Measurements from ENCODE around the gene TECTB. TPM values are rescaled to one million over a fixed set of nuclear protein-coding genes. Genes with fewer than 3 reads are reported as not detected.

Gene TECTB
- polyA plus RNA-seq, 5 donors = not detected

GRCh38 chr10:112274831-112275230, 8.4 kb upstream of the TECTB start:
- no peak for DNase-seq

- DNase-seq = no peak
Observed at GRCh38 chr10:112275512-112276245, 7.5 kb upstream of the TECTB start.

GRCh38 chr10:112278871-112279270, 4.3 kb upstream of the TECTB start:
- no peak for DNase-seq

DNA sequence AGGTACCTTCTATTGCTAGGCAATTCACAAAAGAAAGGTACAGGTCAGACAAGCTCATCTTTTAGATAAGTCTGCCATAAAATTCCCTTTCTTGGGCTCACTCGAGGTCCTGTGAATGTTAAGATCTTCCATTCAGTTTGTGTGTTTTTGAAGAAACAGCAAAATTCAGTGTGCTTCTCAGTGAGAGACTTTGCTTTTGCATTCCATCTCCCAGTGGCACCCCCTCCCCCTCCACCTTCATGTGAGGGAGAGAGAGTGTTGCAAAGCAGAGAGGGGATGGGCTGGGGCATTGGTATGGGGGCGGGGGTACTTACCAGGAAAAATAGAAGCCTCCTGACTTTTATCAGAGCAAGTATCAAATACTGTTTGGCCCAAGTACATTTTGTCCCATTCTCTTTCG, 3.8 kb upstream of the TECTB start:
- peak in 1 of 2 donors; percentile 3 for DNase-seq

- no peak for DNase-seq
Observed at GRCh38 chr10:112280205-112280921, 2.8 kb upstream of the TECTB start.

GRCh38 chr10:112282086-112282485, 1.1 kb upstream of the TECTB start:
- DNase-seq = no peak

GRCh38 chr10:112286837-112287818, 3.9 kb downstream of the TECTB start:
- DNase-seq = peak; percentile 29 to 48

GRCh38 chr10:112287844-112288243, 4.6 kb downstream of the TECTB start:
- DNase-seq = no peak

DNA sequence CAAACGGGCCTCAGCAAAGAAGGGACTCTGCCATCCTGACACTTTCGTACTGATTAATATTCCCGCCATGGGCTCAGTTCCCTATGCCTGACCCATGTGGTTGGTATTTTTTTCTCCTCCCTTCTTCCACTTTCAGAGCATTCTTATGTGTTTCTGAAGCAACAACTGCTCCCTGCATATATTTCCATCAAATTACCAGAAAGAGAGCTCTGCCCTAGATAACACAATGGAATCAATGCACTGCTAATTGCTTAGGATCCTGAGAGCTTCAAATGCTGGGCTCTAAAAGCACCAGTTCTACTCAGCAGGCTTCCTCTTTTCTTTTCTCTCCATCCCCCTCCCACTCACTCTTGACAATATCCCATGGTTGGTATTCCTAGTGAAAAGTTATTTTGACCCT, 5.3 kb downstream of the TECTB start:
- DNase-seq = no peak

DNA sequence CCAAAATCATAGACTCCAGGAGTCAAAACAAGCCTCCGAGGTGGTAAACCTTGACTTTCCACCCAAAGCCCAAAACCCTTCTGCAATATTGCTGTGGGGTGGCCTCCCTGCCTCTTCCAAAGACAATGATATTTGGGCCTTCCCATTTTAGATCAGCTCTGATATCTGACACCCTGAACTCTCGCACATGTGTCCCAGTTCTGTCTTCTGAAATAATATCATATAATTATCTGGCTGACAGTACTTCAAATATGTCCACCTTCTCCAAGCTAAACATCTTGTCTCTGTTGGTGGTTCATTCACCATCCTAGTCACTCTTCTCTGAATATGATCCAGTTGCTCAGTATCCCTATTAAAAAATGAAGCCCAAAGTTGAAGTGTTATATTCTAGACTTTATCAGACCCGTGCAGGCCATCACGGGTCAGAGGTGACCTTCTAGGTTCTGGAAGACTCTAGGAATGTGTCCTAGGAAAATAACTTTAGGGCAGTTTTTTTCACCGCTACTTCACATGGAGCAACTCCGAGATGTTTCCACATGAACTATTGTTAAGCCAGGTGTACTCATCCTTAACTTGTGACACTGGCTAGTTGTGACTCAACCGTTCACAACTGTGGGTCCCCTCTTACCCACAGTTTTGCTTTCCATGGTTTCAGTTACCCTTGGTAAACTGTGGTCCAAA, 6.3 kb downstream of the TECTB start:
- no peak for DNase-seq

GRCh38 chr10:112290054-112290373, 6.8 kb downstream of the TECTB start:
- DNase-seq = no peak

- no peak for DNase-seq
Observed at GRCh38 chr10:112294169-112294568, 11.0 kb downstream of the TECTB start.

GRCh38 chr10:112295853-112296830, 12.9 kb downstream of the TECTB start:
- DNase-seq = no peak

DNA sequence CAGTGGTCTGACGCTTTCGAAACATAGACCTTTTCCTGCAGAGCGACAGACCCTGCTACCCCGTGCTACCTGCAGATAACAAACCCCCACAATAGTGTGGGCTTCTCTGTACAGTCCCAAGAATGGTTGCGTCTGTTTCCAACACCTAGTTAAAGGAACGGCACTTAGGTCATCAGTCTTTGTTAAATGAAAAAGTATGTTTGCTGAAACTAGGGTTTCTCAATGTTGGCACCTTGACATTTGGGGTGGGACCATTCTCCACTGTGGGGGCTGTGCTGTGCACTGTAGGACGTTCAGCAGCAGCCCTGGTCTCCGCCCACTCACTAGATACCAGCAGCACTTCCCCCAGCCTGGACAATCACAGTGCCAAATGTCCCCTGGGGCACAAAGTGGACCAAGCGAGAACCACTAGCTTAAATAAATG, 13.7 kb downstream of the TECTB start:
- no peak for DNase-seq

DNA sequence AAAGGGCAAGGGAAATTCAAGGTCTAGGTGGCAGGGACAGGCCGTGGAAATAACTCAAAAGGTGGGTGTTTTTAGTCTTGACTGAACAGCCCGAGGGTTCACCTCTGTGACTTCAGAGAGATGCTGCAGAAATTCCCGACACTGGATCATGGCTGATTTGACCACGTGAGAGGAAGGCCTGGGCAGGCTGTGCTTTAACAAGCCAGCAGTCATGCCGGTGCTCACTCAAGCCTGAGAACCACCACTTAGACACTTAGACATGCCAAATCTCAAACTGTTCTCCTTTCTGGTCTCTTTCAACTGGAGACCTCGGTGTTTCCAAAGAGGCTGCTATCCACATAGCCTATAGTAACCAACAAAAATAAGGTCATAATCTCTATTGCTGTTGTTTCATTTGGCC, 15.4 kb downstream of the TECTB start:
- no peak for DNase-seq

- no peak for DNase-seq
Observed at GRCh38 chr10:112299456-112299855, 16.3 kb downstream of the TECTB start.

GRCh38 chr10:112302335-112302734, 19.1 kb downstream of the TECTB start:
- DNase-seq = no peak

DNA sequence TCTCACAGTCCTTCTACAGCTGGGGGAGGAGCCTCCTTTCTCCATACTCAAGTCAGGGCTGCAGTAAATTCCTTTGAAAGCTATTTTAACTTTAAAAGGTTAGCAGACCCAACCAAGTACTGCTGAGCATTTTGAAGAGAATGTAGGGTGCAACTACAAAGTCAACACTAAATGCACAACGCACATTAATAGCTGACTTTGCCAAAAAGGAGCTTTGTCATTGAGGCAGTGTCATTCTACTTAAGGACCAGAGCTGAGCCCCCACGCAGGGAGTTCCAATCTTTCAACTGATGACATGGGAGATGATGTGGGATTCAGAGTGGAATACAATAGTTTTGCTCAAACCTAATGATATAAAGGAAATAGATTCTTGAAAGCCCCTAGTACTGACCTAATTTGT, 20.3 kb downstream of the TECTB start:
- DNase-seq = no peak

- DNase-seq = no peak
Observed at GRCh38 chr10:112304267-112304859, 21.2 kb downstream of the TECTB start.

Measured in right lung (tissue), 5 donors.